Endothelial cell of umbilical vein (primary cell): ENCODE measurements around the gene ZNF316.

ENCODE experiments used
- CTCF ChIP-seq, 2 donors: IDR thresholded peaks; 1 replicate in 1 of 2; 2 replicates in 1 of 2; pipeline ENCODE4 v1.5.1; 2011; ENCODE audit warnings: low read length in 2 of 2, mild to moderate bottlenecking in 2 of 2, moderate library complexity in 2 of 2, control low read depth in 1 of 2, inconsistent platforms in 1 of 2, low read depth in 1 of 2; ENCODE audit not compliant: insufficient read depth in 1 of 2; ENCODE audit errors: extremely low read depth in 1 of 2
- EZH2 ChIP-seq: IDR thresholded peaks from 2 replicates; pipeline ENCODE4 v1.6.1; 2012; ENCODE audit warnings: borderline replicate concordance, low read depth, mild to moderate bottlenecking, moderate library complexity, low read length, inconsistent platforms; ENCODE audit not compliant: severe bottlenecking
- FOS ChIP-seq: IDR thresholded peaks from 2 replicates; pipeline ENCODE4 v1.6.1; 2011; ENCODE audit warnings: mild to moderate bottlenecking, low read length, moderate library complexity, borderline replicate concordance; ENCODE audit not compliant: insufficient read depth
- GATA2 ChIP-seq: IDR thresholded peaks from 2 replicates; pipeline ENCODE4 v1.7.0; 2011; ENCODE audit warnings: low read depth, mild to moderate bottlenecking, moderate library complexity, mixed read lengths, low read length; ENCODE audit not compliant: insufficient read length, insufficient read depth
- JUN ChIP-seq: IDR thresholded peaks from 2 replicates; pipeline ENCODE4 v1.6.1; 2011; ENCODE audit warnings: borderline replicate concordance, low read depth; ENCODE audit not compliant: insufficient read length, insufficient read depth
- MAX ChIP-seq: IDR thresholded peaks from 2 replicates; pipeline ENCODE4 v1.6.1; 2011; ENCODE audit not compliant: insufficient read depth, insufficient read length
- MYC ChIP-seq: IDR thresholded peaks from one replicate; pipeline ENCODE4 v1.6.1; 2011; ENCODE audit warnings: mild to moderate bottlenecking, low read depth, low read length
- POLR2A ChIP-seq: IDR thresholded peaks from 2 replicates; pipeline ENCODE4 v1.6.1; 2012; ENCODE audit warnings: low read depth, mild to moderate bottlenecking, control low read depth, low read length
- POLR2AphosphoS5 ChIP-seq: IDR thresholded peaks from 2 replicates; pipeline ENCODE4 v1.6.1; 2012; ENCODE audit warnings: low read depth, mild to moderate bottlenecking, control low read depth, low read length, moderate library complexity; ENCODE audit not compliant: insufficient read depth

- no peak for TF ChIP-seq POLR2A
- TF ChIP-seq EZH2, result no peak
- no peak for TF ChIP-seq CTCF (IDR thresholded peaks at IDR 0.05; ENCODE audit: extremely low read depth in 1 of 2, insufficient read depth in 1 of 2, low read depth in 1 of 2, low read length in 2 of 2)
- no peak for TF ChIP-seq GATA2
- TF ChIP-seq POLR2AphosphoS5, result no peak
- no peak for TF ChIP-seq MAX
- no peak for TF ChIP-seq FOS
- no peak for TF ChIP-seq MYC
- no peak for TF ChIP-seq JUN
Measured at GRCh38 chr7:6630007-6630849, 6.9 kb upstream of the ZNF316 start.
